Panc1 (cell line): Measurements from ENCODE around the gene ADPRHL1.
"Not testable (repeated sequence)": the region's sequence is repeated elsewhere in the genome, so short reads cannot be mapped to it uniquely, and the experiment has no call there.

Source experiments
- CTCF ChIP-seq: fragments of 450-650 bp; IDR thresholded peaks from 2 replicates; pipeline ENCODE4 v1.5.1; 2017; ENCODE audit warnings: mild to moderate bottlenecking
- POLR2AphosphoS5 ChIP-seq: IDR thresholded peaks from 2 replicates; pipeline ENCODE4 v1.6.1; 2012; ENCODE audit warnings: mild to moderate bottlenecking, low read depth, low read length, moderate library complexity
- REST ChIP-seq, 2 experiments: IDR thresholded peaks; 2 replicates each; pipeline ENCODE4 v1.6.1; 2011 to 2012; ENCODE audit warnings: low read depth in 2 of 2, control low read depth in 1 of 2, low read length in 1 of 2, mild to moderate bottlenecking in 1 of 2, moderate library complexity in 1 of 2; ENCODE audit not compliant: insufficient read depth in 1 of 2

- not testable (repeated sequence) for TF ChIP-seq CTCF; POLR2AphosphoS5; REST (IDR thresholded peaks at IDR 0.05; ENCODE audit: insufficient read depth in 1 of 2, low read depth in 2 of 2, low read length in 1 of 2)
These were observed 84.9 kb downstream of the ADPRHL1 start for GRCh38 chr13:113368353-113368752.
